NCI-H2107 treated with DMSO at 0.1 percent for 48 hours (cell line): ENCODE measurements around the gene BARX1.

Source experiments
- DNase-seq: peaks from one replicate; lab custom pipeline; 2025; ENCODE audit not compliant: unreplicated experiment; lab: John Stamatoyannopoulos, UW

The BARX1 gene

GRCh38 chr9:93902780-93903655 is 52.1 kb downstream of the BARX1 start:
- DNase-seq: no peak

GRCh38 chr9:93902051-93902779 is 52.9 kb downstream of the BARX1 start:
- no peak for DNase-seq
